ENCODE measurements around the gene TMEM131.
"Not testable (repeated sequence)": the region's sequence is repeated elsewhere in the genome, so short reads cannot be mapped to it uniquely, and the experiment has no call there.

TMEM131 gene

GRCh38 chr2:97957432-97958183 lies 38.1 kb downstream of the TMEM131 start:
- no peak for DNase-seq (ENCODE audit: low spot score)

- not testable (repeated sequence) for DNase-seq (ENCODE audit: low spot score)
These were observed 39.0 kb downstream of the TMEM131 start for GRCh38 chr2:97956753-97957152.

GRCh38 chr2:97953853-97954252 lies 41.9 kb downstream of the TMEM131 start:
- DNase-seq (ENCODE audit: low spot score): no peak

- DNase-seq (ENCODE audit: low spot score): no peak
These were observed 43.4 kb downstream of the TMEM131 start for GRCh38 chr2:97952357-97952756.

- no peak for DNase-seq (ENCODE audit: low spot score)
These were observed 44.5 kb downstream of the TMEM131 start for GRCh38 chr2:97951155-97951680.

- DNase-seq (ENCODE audit: low spot score): no peak
These were observed 45.2 kb downstream of the TMEM131 start for GRCh38 chr2:97950329-97951154.

- DNase-seq (ENCODE audit: low spot score): no peak
These were observed 46.8 kb downstream of the TMEM131 start for GRCh38 chr2:97948926-97949325.

GRCh38 chr2:97945791-97946190 lies 50.0 kb downstream of the TMEM131 start:
- no peak for DNase-seq (ENCODE audit: low spot score)

GRCh38 chr2:97936881-97937280 lies 58.9 kb downstream of the TMEM131 start:
- DNase-seq (ENCODE audit: low spot score): no peak

GRCh38 chr2:97936199-97936598 lies 59.5 kb downstream of the TMEM131 start:
- no peak for DNase-seq (ENCODE audit: low spot score)

GRCh38 chr2:97935719-97936161 lies 60.0 kb downstream of the TMEM131 start:
- DNase-seq (ENCODE audit: low spot score): no peak

- no peak for DNase-seq (ENCODE audit: low spot score)
These were observed 62.6 kb downstream of the TMEM131 start for GRCh38 chr2:97932975-97933662.

GRCh38 chr2:97931858-97932225 lies 63.9 kb downstream of the TMEM131 start:
- no peak for DNase-seq (ENCODE audit: low spot score)

GRCh38 chr2:97931118-97931857 lies 64.5 kb downstream of the TMEM131 start:
- no peak for DNase-seq (ENCODE audit: low spot score)

GRCh38 chr2:97928591-97928990 lies 67.2 kb downstream of the TMEM131 start:
- DNase-seq (ENCODE audit: low spot score): no peak

GRCh38 chr2:97926946-97927345 lies 68.8 kb downstream of the TMEM131 start:
- DNase-seq (ENCODE audit: low spot score): no peak

- no peak for DNase-seq (ENCODE audit: low spot score)
These were observed 71.6 kb downstream of the TMEM131 start for GRCh38 chr2:97924194-97924593.

- no peak for DNase-seq (ENCODE audit: low spot score)
These were observed 75.9 kb downstream of the TMEM131 start for GRCh38 chr2:97919858-97920257.

- no peak for DNase-seq (ENCODE audit: low spot score)
These were observed 76.9 kb downstream of the TMEM131 start for GRCh38 chr2:97918818-97919217.

GRCh38 chr2:97917668-97918067 lies 78.1 kb downstream of the TMEM131 start:
- not testable (repeated sequence) for DNase-seq (ENCODE audit: low spot score)

GRCh38 chr2:97914691-97915213 lies 81.0 kb downstream of the TMEM131 start:
- no peak for DNase-seq (ENCODE audit: low spot score)
